HTERT RPE-1 (cell line): ENCODE measurements around the gene KDSR.

Experiments
- in situ Hi-C: fragments of 300-500 bp; cut with MboI; formaldehyde crosslinking; loops from 4 replicates; pipeline ENCODE4 v1.14.3; 2020; ENCODE audit warnings: low sequenced_read_pairs

Gene KDSR

GRCh38 chr18:63367053-63367953, at the start of gene KDSR:
TSS of gene KDSR (minus strand) at chr18:63367206. CDS start at chr18:63367118, 88 bp downstream.
- in situ Hi-C loops: no loop called here

- in situ Hi-C loops: no loop called here
Measured at GRCh38 chr18:63412953-63413352, 45.9 kb upstream of the KDSR start.

- in situ Hi-C loops: no loop called here
Measured at GRCh38 chr18:63410792-63411191, 43.8 kb upstream of the KDSR start.

GRCh38 chr18:63409301-63409700, 42.3 kb upstream of the KDSR start:
- in situ Hi-C loops: no loop called here

- in situ Hi-C loops: no loop called here
Measured at GRCh38 chr18:63407734-63408133, 40.7 kb upstream of the KDSR start.

GRCh38 chr18:63405986-63406385, 39.0 kb upstream of the KDSR start:
- in situ Hi-C loops: no loop called here

- in situ Hi-C loops: no loop called here
Measured at GRCh38 chr18:63402246-63403162, 35.5 kb upstream of the KDSR start.

GRCh38 chr18:63399300-63399699, 32.3 kb upstream of the KDSR start:
- in situ Hi-C loops: no loop called here

GRCh38 chr18:63397349-63397748, 30.3 kb upstream of the KDSR start:
- in situ Hi-C loops: no loop called here

- in situ Hi-C loops: no loop called here
Measured at GRCh38 chr18:63395503-63395902, 28.5 kb upstream of the KDSR start.

GRCh38 chr18:63394954-63395353, 27.9 kb upstream of the KDSR start:
- in situ Hi-C loops: no loop called here

- in situ Hi-C loops: no loop called here
Measured at GRCh38 chr18:63387861-63388260, 20.9 kb upstream of the KDSR start.

- in situ Hi-C loops: no loop called here
Measured at GRCh38 chr18:63382843-63383242, 15.8 kb upstream of the KDSR start.

GRCh38 chr18:63379639-63379962, 12.6 kb upstream of the KDSR start:
- in situ Hi-C loops: no loop called here

GRCh38 chr18:63378919-63379638, 12.1 kb upstream of the KDSR start:
- in situ Hi-C loops: no loop called here

GRCh38 chr18:63377275-63377980, 10.4 kb upstream of the KDSR start:
- in situ Hi-C loops: no loop called here

GRCh38 chr18:63376538-63376937, 9.5 kb upstream of the KDSR start:
- in situ Hi-C loops: no loop called here

- in situ Hi-C loops: no loop called here
Measured at GRCh38 chr18:63374540-63374939, 7.5 kb upstream of the KDSR start.

GRCh38 chr18:63373161-63373560, 6.2 kb upstream of the KDSR start:
- in situ Hi-C loops: no loop called here

GRCh38 chr18:63368611-63369010, 1.6 kb upstream of the KDSR start:
- in situ Hi-C loops: no loop called here
